ENCODE measurements around the gene GAL.

DNA sequence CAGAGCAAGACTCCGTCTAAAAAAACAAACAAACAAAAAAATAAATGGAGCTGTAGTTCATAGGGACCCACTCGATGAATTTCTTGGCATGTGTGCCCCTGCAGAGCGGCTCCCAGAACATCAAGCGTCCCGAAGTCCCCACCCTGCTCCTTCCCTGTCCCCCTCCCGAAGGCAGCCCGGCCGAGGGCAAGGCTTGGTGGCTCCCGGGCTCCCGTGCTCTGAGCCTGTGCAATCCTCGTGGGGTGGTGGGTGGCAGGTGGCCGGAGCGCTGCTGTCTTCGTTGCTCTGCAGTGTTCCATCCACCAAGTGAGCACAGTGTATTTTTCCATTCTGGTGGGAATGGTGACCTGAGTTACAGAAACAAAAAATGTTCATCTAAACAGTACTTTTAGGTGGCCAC, 33.5 kb upstream of the GAL start:
- no peak for TF ChIP-seq POLR2A (IDR thresholded peaks at IDR 0.05)
- TF ChIP-seq, protein P1, sequence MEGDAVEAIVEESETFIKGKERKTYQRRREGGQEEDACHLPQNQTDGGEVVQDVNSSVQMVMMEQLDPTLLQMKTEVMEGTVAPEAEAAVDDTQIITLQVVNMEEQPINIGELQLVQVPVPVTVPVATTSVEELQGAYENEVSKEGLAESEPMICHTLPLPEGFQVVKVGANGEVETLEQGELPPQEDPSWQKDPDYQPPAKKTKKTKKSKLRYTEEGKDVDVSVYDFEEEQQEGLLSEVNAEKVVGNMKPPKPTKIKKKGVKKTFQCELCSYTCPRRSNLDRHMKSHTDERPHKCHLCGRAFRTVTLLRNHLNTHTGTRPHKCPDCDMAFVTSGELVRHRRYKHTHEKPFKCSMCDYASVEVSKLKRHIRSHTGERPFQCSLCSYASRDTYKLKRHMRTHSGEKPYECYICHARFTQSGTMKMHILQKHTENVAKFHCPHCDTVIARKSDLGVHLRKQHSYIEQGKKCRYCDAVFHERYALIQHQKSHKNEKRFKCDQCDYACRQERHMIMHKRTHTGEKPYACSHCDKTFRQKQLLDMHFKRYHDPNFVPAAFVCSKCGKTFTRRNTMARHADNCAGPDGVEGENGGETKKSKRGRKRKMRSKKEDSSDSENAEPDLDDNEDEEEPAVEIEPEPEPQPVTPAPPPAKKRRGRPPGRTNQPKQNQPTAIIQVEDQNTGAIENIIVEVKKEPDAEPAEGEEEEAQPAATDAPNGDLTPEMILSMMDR (IDR thresholded peaks at IDR 0.05) = no peak
